Loucy (cell line): ENCODE data around the gene MOGAT1.

Experiments
- CTCF ChIP-seq: fragments of 200-600 bp; sonication (generic); conservative IDR thresholded peaks from 2 replicates; pipeline ENCODE4 v1.5.1; 2014; ENCODE audit warnings: mild to moderate bottlenecking, antibody characterized with exemption, low read length
- EZH2phosphoT487 ChIP-seq: fragments of 200-600 bp; IDR thresholded peaks from 2 replicates; pipeline ENCODE4 v1.6.1; 2018; ENCODE audit warnings: antibody characterized with exemption, mild to moderate bottlenecking, moderate library complexity, borderline replicate concordance

DNA sequence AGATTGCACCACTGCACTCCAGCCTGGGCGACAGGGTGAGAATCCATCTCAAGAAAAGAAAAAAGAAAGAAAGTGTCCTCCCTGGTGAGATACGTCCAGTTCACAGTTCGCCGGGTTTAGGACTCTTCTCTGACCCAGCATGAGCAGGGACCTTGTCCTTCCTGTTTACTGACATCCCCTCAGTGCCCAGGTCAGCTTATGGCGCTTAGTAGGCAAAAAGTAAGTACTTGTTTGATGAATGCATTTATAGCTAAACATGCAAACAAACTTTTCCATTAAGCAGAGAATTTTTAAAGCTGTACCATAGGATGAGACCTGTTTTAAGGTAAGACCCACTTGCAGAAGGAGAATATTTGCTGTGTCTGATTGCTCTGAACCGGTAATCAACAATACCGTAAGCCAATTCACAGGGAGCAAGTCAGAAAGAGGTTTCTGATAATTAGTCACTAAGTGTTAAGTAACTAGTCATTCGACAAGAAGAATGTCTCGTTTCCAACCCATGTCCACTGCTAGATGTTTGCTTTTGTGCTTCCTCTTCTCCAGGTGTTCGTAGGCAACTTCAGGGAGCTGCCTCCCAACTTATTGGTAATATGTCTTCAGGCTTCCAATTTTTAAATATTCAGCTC lies 40.0 kb downstream of the MOGAT1 start:
- TF ChIP-seq CTCF, result no peak
- no peak for TF ChIP-seq EZH2phosphoT487
